Keratinocyte (primary cell): ENCODE measurements around the gene GPR32. TPM values are rescaled to one million over a fixed set of nuclear protein-coding genes. Genes with fewer than 3 reads are reported as not detected.

Source experiments
- DNase-seq: peaks from one replicate; pipeline ENCODE4 v3.0.0-alpha.2; 2011; ENCODE audit warnings: low read depth, missing footprints, low spot score
- FAIRE-seq: peaks from 2 replicates; lab custom pipeline; 2011; peaks lifted over from hg19 to GRCh38; lab: Jason Lieb, UNC
- H2AFZ ChIP-seq: 2 replicates; pipeline ENCODE4 v1.6.0; 2012; ENCODE audit warnings: low read length, control low read depth, inconsistent platforms; ENCODE audit not compliant: control insufficient read depth
- H3K27ac ChIP-seq: 2 replicates; pipeline ENCODE4 v1.5.1; 2011; ENCODE audit warnings: low read length; ENCODE audit not compliant: control insufficient read depth, insufficient read depth
- H3K27me3 ChIP-seq: 3 replicates; pipeline ENCODE4 v1.6.0; 2011; ENCODE audit warnings: low read length; ENCODE audit not compliant: control insufficient read depth, insufficient read depth; ENCODE audit errors: extremely low read depth
- H3K36me3 ChIP-seq, 2 experiments: 2 replicates in 1 of 2; 3 replicates in 1 of 2; pipeline ENCODE4 v1.5.1; 2011; ENCODE audit warnings: low read length in 2 of 2, mild to moderate bottlenecking in 1 of 2; ENCODE audit not compliant: control insufficient read depth in 2 of 2, insufficient read depth in 2 of 2; ENCODE audit errors: extremely low read depth in 1 of 2
- H3K4me1 ChIP-seq: 3 replicates; pipeline ENCODE4 v1.5.1; 2011; ENCODE audit warnings: low read length; ENCODE audit not compliant: control insufficient read depth, insufficient read depth; ENCODE audit errors: extremely low read depth
- H3K4me2 ChIP-seq: 3 replicates; pipeline ENCODE4 v1.6.0; 2011; ENCODE audit warnings: low read depth, low read length; ENCODE audit not compliant: control insufficient read depth, insufficient read depth; ENCODE audit errors: extremely low read depth
- H3K4me3 ChIP-seq, 3 experiments: fragments of 200-600 bp in 1 of 3; sonication (generic) in 1 of 3; 2 replicates in 2 of 3; 3 replicates in 1 of 3; pipeline ENCODE4 v1.5.1; 2011 to 2016; ENCODE audit warnings: low read length in 3 of 3, mild to moderate bottlenecking in 3 of 3, control low read depth in 2 of 3, inconsistent platforms in 1 of 3, low read depth in 1 of 3, mixed read lengths in 1 of 3, mixed run types in 1 of 3, moderate library complexity in 1 of 3; ENCODE audit not compliant: control insufficient read depth in 2 of 3, insufficient read depth in 2 of 3; ENCODE audit errors: extremely low read depth in 1 of 3
- H3K79me2 ChIP-seq: 2 replicates; pipeline ENCODE4 v1.6.0; 2012; ENCODE audit warnings: low read length; ENCODE audit not compliant: control insufficient read depth, insufficient read depth
- H3K9ac ChIP-seq: 3 replicates; pipeline ENCODE4 v1.6.0; 2011; ENCODE audit warnings: low read length; ENCODE audit not compliant: control insufficient read depth, insufficient read depth; ENCODE audit errors: extremely low read depth
- H3K9me1 ChIP-seq: 3 replicates; pipeline ENCODE4 v1.6.0; 2011; ENCODE audit warnings: low read length; ENCODE audit not compliant: control insufficient read depth, insufficient read depth; ENCODE audit errors: extremely low read depth
- H3K9me3 ChIP-seq: 2 replicates; pipeline ENCODE4 v1.5.1; 2012; ENCODE audit warnings: low read depth, low read length; ENCODE audit not compliant: control insufficient read depth
- H4K20me1 ChIP-seq: 3 replicates; pipeline ENCODE4 v1.6.0; 2011; ENCODE audit warnings: low read length; ENCODE audit not compliant: control insufficient read depth, insufficient read depth; ENCODE audit errors: extremely low read depth
- EZH2 ChIP-seq: IDR thresholded peaks from one replicate; pipeline ENCODE4 v1.6.1; 2012; ENCODE audit warnings: inconsistent platforms, mild to moderate bottlenecking, low read length, moderate library complexity
- dilution Hi-C: fragments of 300-500 bp; cut with MboI; formaldehyde crosslinking; loops from one replicate; pipeline ENCODE4 v1.7.0; 2020; ENCODE audit warnings: low sequenced_read_pairs; ENCODE audit not compliant: extremely low pct_ligation_motif_present
- polyA plus RNA-seq, 5 experiments: library from polyadenylated mRNA; depleted of rRNA in 3 of 5; stranded (reverse) in 3 of 5; stranded (forward) in 1 of 5; unstranded in 1 of 5; fragments of >200 nt; gene quantifications; 1 replicate in 1 of 5; 2 replicates in 3 of 5; 3 replicates in 1 of 5; pipeline versions ENCODE4 v1.2.1 to v1.2.3, GENCODE V29; 2011 to 2012; ENCODE audit warnings: missing spikeins in 2 of 5, low read depth in 1 of 5, low replicate concordance in 1 of 5
- TF ChIP-seq, protein P1 (sequence below), 3 experiments: IDR thresholded peaks in 1 of 3; conservative IDR thresholded peaks in 1 of 3; optimal IDR thresholded peaks in 1 of 3; 2 replicates in 2 of 3; 3 replicates in 1 of 3; pipeline versions ENCODE3 to v1.5.1; 2011; ENCODE audit warnings: low read length in 3 of 3, mild to moderate bottlenecking in 3 of 3, moderate library complexity in 2 of 3, control low read depth in 1 of 3, inconsistent platforms in 1 of 3; ENCODE audit not compliant: insufficient read depth in 2 of 3; ENCODE audit errors: extremely low read depth in 1 of 3

The GPR32 gene
- polyA plus RNA-seq, 1 donor (not counting 4 experiments of a cell fraction or from before 2014, with no cell fraction given), result not detected

DNA sequence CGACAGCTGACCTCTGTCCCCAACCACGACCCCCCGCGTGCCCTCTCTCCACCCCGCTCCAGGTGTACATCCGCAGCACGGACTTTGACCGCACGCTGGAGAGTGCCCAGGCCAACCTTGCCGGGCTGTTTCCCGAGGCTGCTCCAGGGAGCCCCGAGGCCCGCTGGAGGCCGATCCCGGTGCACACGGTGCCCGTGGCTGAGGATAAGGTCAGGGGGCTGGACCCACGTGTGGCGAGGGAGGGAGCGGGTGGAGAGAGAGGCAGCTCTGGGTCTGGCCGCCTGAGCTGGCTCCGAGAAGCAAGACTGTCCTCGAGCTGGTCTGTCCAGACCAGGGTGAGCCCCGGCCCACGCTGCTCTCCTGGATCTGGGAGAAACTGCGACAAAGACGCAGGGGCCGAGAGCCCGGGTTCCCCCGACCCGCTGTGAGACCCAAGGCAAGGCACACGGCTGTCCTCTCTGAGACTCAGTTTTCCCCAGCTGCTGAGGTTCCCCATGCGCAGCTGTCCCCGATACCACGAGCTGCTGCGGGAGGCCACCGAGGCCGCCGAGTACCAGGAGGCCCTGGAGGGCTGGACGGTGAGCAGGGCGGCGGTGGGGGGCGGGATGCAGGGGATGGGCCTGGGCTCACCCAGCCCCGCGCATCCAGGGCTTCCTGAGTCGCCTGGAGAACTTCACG lies 21.5 kb downstream of the GPR32 start:
- Histone ChIP-seq H3K4me2 (no peak overlapping the region), H3K36me3 (peaks cover 4 to 6% of the 10 kb centered on the region in 2 experiments), H3K9me3 (no peaks in the 10 kb centered on the region), H3K9ac (no peak overlapping the region), H3K79me2 (no peaks in the 10 kb centered on the region), H4K20me1 (peaks cover 13% of the 10 kb centered on the region), H2AFZ (no peak overlapping the region), H3K4me3 (no peak overlapping the region), H3K27me3 (no peaks in the 10 kb centered on the region), H3K27ac (no peak overlapping the region), H3K9me1 (no peaks in the 10 kb centered on the region), H3K4me1 (no peaks in the 10 kb centered on the region)
- dilution Hi-C loops, result no loop called here
- FAIRE-seq (no peak), DNase-seq (no peak)
- no peak for TF ChIP-seq EZH2
- TF ChIP-seq, protein P1, sequence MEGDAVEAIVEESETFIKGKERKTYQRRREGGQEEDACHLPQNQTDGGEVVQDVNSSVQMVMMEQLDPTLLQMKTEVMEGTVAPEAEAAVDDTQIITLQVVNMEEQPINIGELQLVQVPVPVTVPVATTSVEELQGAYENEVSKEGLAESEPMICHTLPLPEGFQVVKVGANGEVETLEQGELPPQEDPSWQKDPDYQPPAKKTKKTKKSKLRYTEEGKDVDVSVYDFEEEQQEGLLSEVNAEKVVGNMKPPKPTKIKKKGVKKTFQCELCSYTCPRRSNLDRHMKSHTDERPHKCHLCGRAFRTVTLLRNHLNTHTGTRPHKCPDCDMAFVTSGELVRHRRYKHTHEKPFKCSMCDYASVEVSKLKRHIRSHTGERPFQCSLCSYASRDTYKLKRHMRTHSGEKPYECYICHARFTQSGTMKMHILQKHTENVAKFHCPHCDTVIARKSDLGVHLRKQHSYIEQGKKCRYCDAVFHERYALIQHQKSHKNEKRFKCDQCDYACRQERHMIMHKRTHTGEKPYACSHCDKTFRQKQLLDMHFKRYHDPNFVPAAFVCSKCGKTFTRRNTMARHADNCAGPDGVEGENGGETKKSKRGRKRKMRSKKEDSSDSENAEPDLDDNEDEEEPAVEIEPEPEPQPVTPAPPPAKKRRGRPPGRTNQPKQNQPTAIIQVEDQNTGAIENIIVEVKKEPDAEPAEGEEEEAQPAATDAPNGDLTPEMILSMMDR (optimal IDR thresholded peaks at IDR 0.05 in 1 of 3, IDR thresholded peaks at IDR 0.05 in 1 of 3, conservative IDR thresholded peaks at IDR 0.05 in 1 of 3; ENCODE audit: extremely low read depth in 1 of 3, insufficient read depth in 2 of 3, low read length in 3 of 3), result no peak

DNA sequence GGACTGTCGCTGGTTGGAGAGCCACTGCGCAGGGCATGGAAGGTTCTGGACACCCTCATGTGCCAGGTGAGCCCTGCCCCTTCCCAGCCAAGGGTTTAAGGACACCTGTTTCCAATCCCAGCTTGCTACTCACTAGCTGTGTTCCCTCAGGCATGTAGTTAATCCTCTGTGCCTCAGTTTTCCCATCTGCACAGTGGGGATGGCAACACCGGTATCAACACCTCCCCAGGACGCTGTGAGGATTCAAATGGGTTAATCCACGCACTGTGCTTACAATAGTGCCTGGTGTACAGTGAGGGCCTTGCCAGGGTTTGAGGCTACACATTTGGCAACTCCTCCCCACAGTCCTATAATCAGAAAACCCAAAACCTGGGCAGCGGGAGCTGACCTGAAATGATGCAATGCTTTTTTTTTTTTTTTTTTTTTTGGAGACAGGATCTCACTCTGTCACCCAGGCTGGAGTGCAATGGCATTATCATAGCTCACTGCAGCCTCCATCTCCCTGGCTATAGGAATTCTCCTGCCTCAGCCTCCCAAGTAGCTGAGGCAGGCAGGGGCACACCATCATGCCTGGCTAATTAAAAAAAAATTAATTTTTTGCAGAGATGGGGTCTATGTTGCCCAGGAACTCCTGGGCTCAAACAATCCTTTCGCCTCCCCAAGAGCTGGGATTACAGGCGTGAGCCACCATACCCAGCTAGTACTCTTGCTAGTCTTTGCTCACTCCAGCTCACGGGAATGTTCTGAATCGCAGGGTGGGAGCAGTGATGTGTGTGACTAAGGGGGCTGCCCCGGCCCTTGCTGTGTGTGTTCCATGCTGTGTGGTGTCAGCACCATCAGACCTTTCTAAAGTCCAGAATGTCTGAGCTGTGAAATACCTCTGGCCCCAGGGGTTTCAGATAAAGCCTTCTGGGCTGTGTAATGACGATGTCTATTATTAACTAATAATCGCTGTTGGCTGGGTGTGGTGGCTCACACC lies 22.3 kb downstream of the GPR32 start:
- Histone ChIP-seq H3K9ac (no peak overlapping the region), H3K4me3 (no peak overlapping the region), H3K36me3 (peaks cover 11 to 13% of the 10 kb centered on the region in 2 experiments), H4K20me1 (peaks cover 19% of the 10 kb centered on the region), H3K4me2 (no peak overlapping the region), H3K79me2 (no peaks in the 10 kb centered on the region), H3K9me1 (no peaks in the 10 kb centered on the region), H3K9me3 (no peaks in the 10 kb centered on the region), H3K4me1 (no peaks in the 10 kb centered on the region), H2AFZ (no peak overlapping the region), H3K27ac (no peak overlapping the region), H3K27me3 (no peaks in the 10 kb centered on the region)
- FAIRE-seq, result no peak
- dilution Hi-C loops, result no loop called here
- no peak for TF ChIP-seq EZH2
- TF ChIP-seq, protein P1 (optimal IDR thresholded peaks at IDR 0.05 in 1 of 3, IDR thresholded peaks at IDR 0.05 in 1 of 3, conservative IDR thresholded peaks at IDR 0.05 in 1 of 3; ENCODE audit: extremely low read depth in 1 of 3, insufficient read depth in 2 of 3, low read length in 3 of 3), result no peak
- no peak for DNase-seq
